GM12892 (cell line): ENCODE data around the gene MMRN1.

Source experiments
- POLR2A ChIP-seq: IDR thresholded peaks from 2 replicates; pipeline ENCODE4 v1.6.1; 2011; ENCODE audit warnings: low read depth, low read length, control low read depth
- TAF1 ChIP-seq: IDR thresholded peaks from 2 replicates; pipeline ENCODE4 v1.6.1; 2011; ENCODE audit warnings: low read depth, mild to moderate bottlenecking, control low read depth, low read length, borderline replicate concordance

GRCh38 chr4:89995814-89996213 lies 101.2 kb downstream of the MMRN1 start:
- no peak for TF ChIP-seq POLR2A
- TF ChIP-seq TAF1: no peak
